ENCODE results near the gene PTGFR.

Gene PTGFR

GRCh38 chr1:78490861-78491450 lies at the start of gene PTGFR:
Gene PTGFR (plus strand): TSS chr1:78490974. CDS start chr1:78492744, 1,770 bp downstream.
- H3K36me3 ChIP-seq (ENCODE audit: insufficient read depth, low read length): no peaks in the 10 kb centered on the region
- H3K4me2 ChIP-seq (ENCODE audit: low read length): no peak within 1 kb of the TSS
- no peak within 1 kb of the TSS for H3K4me3 ChIP-seq (ENCODE audit: low read depth, low read length, poor library complexity, severe bottlenecking)
- TF ChIP-seq CTCF (IDR thresholded peaks at IDR 0.05; ENCODE audit: low read length) (no peak), EZH2 (IDR thresholded peaks at IDR 0.05; ENCODE audit: borderline replicate concordance, low read length) (no peak)
- H2AFZ ChIP-seq (ENCODE audit: low read length): no peak within 1 kb of the TSS
- H3K27me3 ChIP-seq (ENCODE audit: insufficient read depth, low read length): no peaks in the 10 kb centered on the region
- H3K27ac ChIP-seq (ENCODE audit: low read depth, low read length, poor library complexity, severe bottlenecking): no peak within 1 kb of the TSS
- H4K20me1 ChIP-seq (ENCODE audit: insufficient read depth, low read length): no peaks in the 10 kb centered on the region
- no peaks in the 10 kb centered on the region for H3K4me1 ChIP-seq (ENCODE audit: insufficient read depth, low read length, severe bottlenecking)
- no peaks in the 10 kb centered on the region for H3K9me3 ChIP-seq (ENCODE audit: low read length)
- no peaks in the 10 kb centered on the region for H3F3A ChIP-seq (ENCODE audit: insufficient read depth, low read length)
- H3K9ac ChIP-seq (ENCODE audit: low read length): no peak within 1 kb of the TSS
- no peaks in the 10 kb centered on the region for H3K9me2 ChIP-seq (ENCODE audit: low read depth, low read length)
- no peaks in the 10 kb centered on the region for H3K79me2 ChIP-seq (ENCODE audit: insufficient read depth, low read length)

DNA sequence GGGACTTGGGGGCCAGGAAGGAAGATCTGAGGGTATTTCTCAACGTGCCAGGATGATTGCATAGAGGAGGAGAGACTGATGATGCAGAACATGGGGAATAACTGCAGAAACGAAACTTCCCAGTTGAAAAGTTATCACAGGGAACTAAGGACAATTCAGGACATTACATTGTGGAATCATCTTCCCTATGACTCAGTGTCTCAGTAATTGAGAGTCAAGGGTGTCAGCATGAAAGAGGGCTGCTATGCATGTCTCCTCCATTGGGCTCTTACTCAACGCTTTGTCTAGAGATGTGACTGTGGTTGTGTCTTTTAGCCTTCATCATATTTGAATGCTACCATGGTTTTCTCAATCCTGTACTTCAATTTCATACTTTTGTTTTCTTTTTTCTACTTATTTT lies 48.9 kb upstream of the PTGFR start:
- Histone ChIP-seq H4K20me1 (ENCODE audit: insufficient read depth, low read length) (no peaks in the 10 kb centered on the region), H2AFZ (ENCODE audit: low read length) (no peak overlapping the region), H3K4me1 (ENCODE audit: insufficient read depth, low read length, severe bottlenecking) (no peaks in the 10 kb centered on the region), H3K27ac (ENCODE audit: low read depth, low read length, poor library complexity, severe bottlenecking) (no peak overlapping the region), H3K79me2 (ENCODE audit: insufficient read depth, low read length) (no peaks in the 10 kb centered on the region), H3K36me3 (ENCODE audit: insufficient read depth, low read length) (no peaks in the 10 kb centered on the region), H3F3A (ENCODE audit: insufficient read depth, low read length) (no peaks in the 10 kb centered on the region), H3K9ac (ENCODE audit: low read length) (no peak overlapping the region), H3K9me3 (ENCODE audit: low read length) (no peaks in the 10 kb centered on the region), H3K27me3 (ENCODE audit: insufficient read depth, low read length) (no peaks in the 10 kb centered on the region), H3K9me2 (ENCODE audit: low read depth, low read length) (no peaks in the 10 kb centered on the region), H3K4me3 (ENCODE audit: low read depth, low read length, poor library complexity, severe bottlenecking) (no peak overlapping the region), H3K4me2 (ENCODE audit: low read length) (no peak overlapping the region)
- TF ChIP-seq CTCF (IDR thresholded peaks at IDR 0.05; ENCODE audit: low read length): no peak
- TF ChIP-seq EZH2 (IDR thresholded peaks at IDR 0.05; ENCODE audit: borderline replicate concordance, low read length): no peak

DNA sequence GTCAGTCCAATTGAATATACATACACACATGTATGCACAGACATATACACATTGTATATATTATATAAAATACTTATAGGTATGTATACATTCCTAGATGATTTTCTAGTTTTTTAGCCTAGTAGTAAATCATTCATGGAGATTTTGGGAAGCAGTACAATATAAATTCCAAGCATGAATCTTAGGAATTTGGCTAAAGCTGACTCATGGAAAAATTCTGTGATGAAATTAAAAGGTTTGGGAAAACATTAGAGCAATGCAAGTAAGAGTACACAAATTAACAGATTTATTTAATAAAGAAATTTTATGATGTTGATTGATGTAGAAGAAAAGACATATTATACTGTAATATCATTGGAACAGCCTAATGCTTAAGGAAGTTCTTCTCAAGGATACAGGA lies 43.7 kb upstream of the PTGFR start:
- H4K20me1 ChIP-seq (ENCODE audit: insufficient read depth, low read length): no peaks in the 10 kb centered on the region
- H3K27me3 ChIP-seq (ENCODE audit: insufficient read depth, low read length): no peaks in the 10 kb centered on the region
- no peak overlapping the region for H3K4me3 ChIP-seq (ENCODE audit: low read depth, low read length, poor library complexity, severe bottlenecking)
- H3K4me2 ChIP-seq (ENCODE audit: low read length): no peak overlapping the region
- TF ChIP-seq EZH2 (IDR thresholded peaks at IDR 0.05; ENCODE audit: borderline replicate concordance, low read length) (no peak), CTCF (IDR thresholded peaks at IDR 0.05; ENCODE audit: low read length) (no peak)
- H3K27ac ChIP-seq (ENCODE audit: low read depth, low read length, poor library complexity, severe bottlenecking): no peak overlapping the region
- no peak overlapping the region for H2AFZ ChIP-seq (ENCODE audit: low read length)
- no peaks in the 10 kb centered on the region for H3K9me2 ChIP-seq (ENCODE audit: low read depth, low read length)
- no peaks in the 10 kb centered on the region for H3K79me2 ChIP-seq (ENCODE audit: insufficient read depth, low read length)
- no peaks in the 10 kb centered on the region for H3K9me3 ChIP-seq (ENCODE audit: low read length)
- H3K9ac ChIP-seq (ENCODE audit: low read length): no peak overlapping the region
- no peaks in the 10 kb centered on the region for H3K36me3 ChIP-seq (ENCODE audit: insufficient read depth, low read length)
- no peaks in the 10 kb centered on the region for H3F3A ChIP-seq (ENCODE audit: insufficient read depth, low read length)
- H3K4me1 ChIP-seq (ENCODE audit: insufficient read depth, low read length, severe bottlenecking): no peaks in the 10 kb centered on the region

Data from OCI-LY1 (cell line).